Measurements from ENCODE around the gene SPEM3. TPM values are rescaled to one million over a fixed set of nuclear protein-coding genes. Genes with fewer than 3 reads are reported as not detected.

SPEM3 gene
- total RNA-seq: not detected

GRCh38 chr17:7428557-7428956 is at the start of gene SPEM3:
Gene SPEM3, plus strand, starts transcription at chr17:7428857. Its CDS starts 46 bp downstream, at chr17:7428903.
- Histone ChIP-seq H3K36me3 (no peaks in the 10 kb centered on the region), H3K9me3 (no peaks in the 10 kb centered on the region), H3K4me1 (no peaks in the 10 kb centered on the region), H3K27ac (no peak within 1 kb of the TSS), H3K27me3 (no peaks in the 10 kb centered on the region), H3K4me3 (no peak within 1 kb of the TSS)
- no peak for DNase-seq (ENCODE audit: extremely low spot score in 2 of 2)
- intact Hi-C loops (cut with DNase I): no loop called here
- TF ChIP-seq POLR2AphosphoS5 (IDR thresholded peaks at IDR 0.05; ENCODE audit: insufficient read depth in 1 of 2, low read depth in 1 of 2) (no peak), CTCF (IDR thresholded peaks at IDR 0.05) (no peak), POLR2A (IDR thresholded peaks at IDR 0.05) (no peak)

DNA sequence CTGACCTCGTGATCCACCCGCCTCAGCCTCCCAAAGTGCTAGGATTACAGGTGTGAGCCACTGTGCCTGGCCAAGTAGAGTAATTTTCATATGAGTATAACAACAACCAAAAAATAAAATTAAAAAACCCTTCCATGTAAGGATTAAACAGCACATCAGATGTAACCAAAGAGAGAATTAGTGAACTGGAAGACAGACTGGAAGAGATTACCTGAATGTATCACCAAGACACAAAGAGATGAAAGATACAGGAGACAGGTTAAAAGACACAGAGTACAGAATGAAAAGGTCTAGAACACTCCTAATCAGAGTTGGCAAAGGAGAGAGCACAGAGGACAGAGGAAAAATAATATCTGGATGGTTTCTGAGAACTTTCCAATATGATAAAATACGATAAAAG is 49.5 kb upstream of the SPEM3 start:
- Histone ChIP-seq H3K4me1 (peaks cover 32% of the 10 kb centered on the region), H3K27ac (no peak overlapping the region), H3K36me3 (no peaks in the 10 kb centered on the region), H3K9me3 (no peaks in the 10 kb centered on the region), H3K27me3 (no peaks in the 10 kb centered on the region), H3K4me3 (no peak overlapping the region)
- TF ChIP-seq POLR2AphosphoS5 (IDR thresholded peaks at IDR 0.05; ENCODE audit: insufficient read depth in 1 of 2, low read depth in 1 of 2) (no peak), CTCF (IDR thresholded peaks at IDR 0.05) (no peak), POLR2A (IDR thresholded peaks at IDR 0.05) (no peak)
- no peak for DNase-seq (ENCODE audit: extremely low spot score in 2 of 2)
- intact Hi-C loops (cut with DNase I): no loop called here

- H3K36me3 ChIP-seq: no peaks in the 10 kb centered on the region
- peak overlapping the region; percentile 57 to 61 for H3K4me3 ChIP-seq
- intact Hi-C loops (cut with DNase I): no loop called here
- DNase-seq (ENCODE audit: extremely low spot score in 2 of 2): no peak
- H3K9me3 ChIP-seq: no peaks in the 10 kb centered on the region
- H3K27ac ChIP-seq: peak overlapping the region; percentile 59
- TF ChIP-seq CTCF (IDR thresholded peaks at IDR 0.05) (no peak), POLR2A (IDR thresholded peaks at IDR 0.05) (no peak), POLR2AphosphoS5 (IDR thresholded peaks at IDR 0.05; ENCODE audit: insufficient read depth in 1 of 2, low read depth in 1 of 2) (no peak)
- H3K4me1 ChIP-seq: peaks cover 39% of the 10 kb centered on the region
- no peaks in the 10 kb centered on the region for H3K27me3 ChIP-seq
Measured at GRCh38 chr17:7380321-7380720, 48.3 kb upstream of the SPEM3 start.

DNA sequence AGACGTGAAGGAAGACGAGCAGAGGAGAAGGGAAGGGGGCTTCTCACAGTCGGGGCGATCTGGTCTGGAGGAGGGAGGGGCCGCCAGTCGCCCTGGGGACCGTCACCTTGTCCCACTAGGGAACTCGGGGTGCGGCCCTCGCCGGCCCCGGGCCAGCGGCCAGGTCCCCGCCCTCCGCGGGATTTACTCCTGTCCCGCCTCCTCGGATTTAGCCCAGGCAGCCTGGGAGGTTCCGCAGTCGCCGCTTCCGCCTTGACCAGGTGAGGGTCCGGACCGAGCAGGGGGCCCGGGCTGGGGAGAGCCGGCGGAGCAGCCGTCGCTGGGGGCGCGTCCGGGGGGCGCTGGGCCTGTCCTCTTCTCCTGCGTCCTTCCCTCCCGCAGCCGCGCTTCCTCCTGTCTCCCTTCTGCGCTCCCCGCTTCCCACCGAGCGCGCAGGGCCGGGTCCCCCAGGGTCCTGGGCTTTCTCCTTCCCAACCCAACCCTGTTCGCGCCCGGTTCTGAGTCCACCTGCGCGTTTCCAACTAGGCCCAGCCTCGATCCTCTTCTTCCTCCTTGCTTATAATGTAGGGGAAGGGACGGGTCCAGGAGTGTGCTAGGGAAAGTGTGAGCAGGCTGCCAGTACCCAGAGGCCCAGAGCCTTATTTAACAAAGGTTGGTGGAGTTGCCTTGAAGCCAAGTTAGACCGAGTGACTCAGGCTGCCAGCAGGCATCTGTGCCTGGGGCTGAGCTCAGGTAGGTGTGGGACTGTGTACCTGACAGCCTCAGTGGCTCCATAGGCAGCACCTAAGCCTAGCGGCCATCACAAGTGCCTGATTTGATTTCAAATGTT is 47.6 kb upstream of the SPEM3 start, which contains the start of gene TNK1:
TSS of gene TNK1 (plus strand) at position 235 of the 829 bp plus-strand sequence. CDS start 1,838 bp downstream, outside the sequence.
- Histone ChIP-seq H3K4me3 (peak within 1 kb of the TSS; percentile 57 to 61), H3K27ac (peak within 1 kb of the TSS; percentile 59), H3K9me3 (no peaks in the 10 kb centered on the region), H3K4me1 (peaks cover 39% of the 10 kb centered on the region), H3K27me3 (no peaks in the 10 kb centered on the region), H3K36me3 (no peaks in the 10 kb centered on the region)
- TF ChIP-seq POLR2A (IDR thresholded peaks at IDR 0.05) (peak in 1 of 2 donors; percentile 61), POLR2AphosphoS5 (IDR thresholded peaks at IDR 0.05; ENCODE audit: insufficient read depth in 1 of 2, low read depth in 1 of 2) (peak in 1 of 2 donors; percentile 84), CTCF (IDR thresholded peaks at IDR 0.05) (no peak)
- DNase-seq (ENCODE audit: extremely low spot score in 2 of 2): no peak
- intact Hi-C loops (cut with DNase I): no loop called here

- intact Hi-C loops (cut with DNase I): no loop called here
- Histone ChIP-seq H3K4me3 (no peak overlapping the region), H3K27ac (no peak overlapping the region), H3K4me1 (peaks cover 39% of the 10 kb centered on the region), H3K36me3 (no peaks in the 10 kb centered on the region), H3K27me3 (no peaks in the 10 kb centered on the region), H3K9me3 (no peaks in the 10 kb centered on the region)
- no peak for TF ChIP-seq CTCF (IDR thresholded peaks at IDR 0.05)
- TF ChIP-seq POLR2A (IDR thresholded peaks at IDR 0.05): no peak
- TF ChIP-seq POLR2AphosphoS5 (IDR thresholded peaks at IDR 0.05; ENCODE audit: insufficient read depth in 1 of 2, low read depth in 1 of 2): no peak
- no peak for DNase-seq (ENCODE audit: extremely low spot score in 2 of 2)
Measured at GRCh38 chr17:7382901-7383300, 45.8 kb upstream of the SPEM3 start.

All from vagina (tissue), 2 donors.